Parathyroid adenoma (tissue), 2 donors: ENCODE data around the gene SKAP1.

Source experiments
- H2AFZ ChIP-seq: fragments of 300-600 bp; sonication (generic); one replicate; pipeline ENCODE4 v1.7.0; 2017; ENCODE audit warnings: antibody characterized with exemption, mild to moderate bottlenecking
- H3K27ac ChIP-seq: fragments of 300-600 bp; sonication (generic); one replicate; pipeline ENCODE4 v1.7.0; 2017
- H3K27me3 ChIP-seq: fragments of 300-600 bp; sonication (generic); one replicate; pipeline ENCODE4 v1.7.0; 2017; ENCODE audit warnings: low read length; ENCODE audit not compliant: control insufficient read depth, insufficient read depth
- H3K36me3 ChIP-seq: fragments of 300-600 bp; sonication (generic); one replicate; pipeline ENCODE4 v1.7.0; 2017; ENCODE audit warnings: low read length; ENCODE audit not compliant: control insufficient read depth, insufficient read depth
- H3K4me1 ChIP-seq: fragments of 300-600 bp; sonication (generic); one replicate; pipeline ENCODE4 v1.7.0; 2017; ENCODE audit warnings: control low read depth
- H3K4me2 ChIP-seq: fragments of 300-600 bp; sonication (generic); one replicate; pipeline ENCODE4 v1.7.0; 2017; ENCODE audit warnings: low read length
- H3K4me3 ChIP-seq: fragments of 300-600 bp; sonication (generic); one replicate; pipeline ENCODE4 v1.7.0; 2017; ENCODE audit warnings: low read depth, low read length
- H3K79me2 ChIP-seq: fragments of 300-600 bp; sonication (generic); one replicate; pipeline ENCODE4 v1.7.0; 2017; ENCODE audit warnings: control low read depth
- H3K9ac ChIP-seq: fragments of 300-600 bp; sonication (generic); one replicate; pipeline ENCODE4 v1.7.0; 2017; ENCODE audit warnings: mild to moderate bottlenecking
- H3K9me3 ChIP-seq: fragments of 300-600 bp; sonication (generic); one replicate; pipeline ENCODE4 v1.7.0; 2017; ENCODE audit warnings: low read length; ENCODE audit not compliant: control insufficient read depth
- CTCF ChIP-seq: fragments of 300-600 bp; sonication (generic); IDR thresholded peaks from one replicate; pipeline ENCODE4 v1.7.0; 2017; ENCODE audit warnings: antibody characterized with exemption, mild to moderate bottlenecking
- donor health status: primary hyperparathyroidism.

Gene SKAP1

GRCh38 chr17:48148029-48148770 lies 281.8 kb downstream of the SKAP1 start:
- no peak overlapping the region for H3K4me2 ChIP-seq
- no peak overlapping the region for H3K4me3 ChIP-seq
- no peak for TF ChIP-seq CTCF
- H3K9ac ChIP-seq: no peak overlapping the region
- H3K79me2 ChIP-seq: no peaks in the 10 kb centered on the region
- H3K27me3 ChIP-seq: no peaks in the 10 kb centered on the region
- no peaks in the 10 kb centered on the region for H3K4me1 ChIP-seq
- H3K27ac ChIP-seq: no peak overlapping the region
- H2AFZ ChIP-seq: no peak overlapping the region
- no peaks in the 10 kb centered on the region for H3K36me3 ChIP-seq
- H3K9me3 ChIP-seq: no peaks in the 10 kb centered on the region

GRCh38 chr17:48144976-48145798 lies 284.8 kb downstream of the SKAP1 start:
- Histone ChIP-seq H3K36me3 (no peaks in the 10 kb centered on the region), H2AFZ (no peak overlapping the region), H3K4me3 (no peak overlapping the region), H3K79me2 (no peaks in the 10 kb centered on the region), H3K27me3 (no peaks in the 10 kb centered on the region), H3K9me3 (no peaks in the 10 kb centered on the region), H3K9ac (no peak overlapping the region), H3K4me1 (no peaks in the 10 kb centered on the region), H3K4me2 (no peak overlapping the region), H3K27ac (no peak overlapping the region)
- TF ChIP-seq CTCF: no peak

GRCh38 chr17:48144231-48144630 lies 285.8 kb downstream of the SKAP1 start:
- no peak for TF ChIP-seq CTCF
- Histone ChIP-seq H3K27me3 (no peaks in the 10 kb centered on the region), H2AFZ (no peak overlapping the region), H3K9me3 (no peaks in the 10 kb centered on the region), H3K4me3 (no peak overlapping the region), H3K9ac (no peak overlapping the region), H3K79me2 (no peaks in the 10 kb centered on the region), H3K4me1 (no peaks in the 10 kb centered on the region), H3K36me3 (no peaks in the 10 kb centered on the region), H3K4me2 (no peak overlapping the region), H3K27ac (no peak overlapping the region)

GRCh38 chr17:48143629-48144028 lies 286.4 kb downstream of the SKAP1 start:
- Histone ChIP-seq H3K4me1 (no peaks in the 10 kb centered on the region), H3K27me3 (no peaks in the 10 kb centered on the region)

More at GRCh38 chr17:48143629-48144028, 286.4 kb downstream of the SKAP1 start:
- H3K4me2 ChIP-seq: no peak overlapping the region
- H3K36me3 ChIP-seq: no peaks in the 10 kb centered on the region
- no peak overlapping the region for H3K4me3 ChIP-seq
- no peak for TF ChIP-seq CTCF
- H3K9me3 ChIP-seq: no peaks in the 10 kb centered on the region
- no peak overlapping the region for H2AFZ ChIP-seq
- H3K9ac ChIP-seq: no peak overlapping the region
- no peak overlapping the region for H3K27ac ChIP-seq
- no peaks in the 10 kb centered on the region for H3K79me2 ChIP-seq
